Endothelial cell of umbilical vein (primary cell): ENCODE measurements around the gene WSB1. TPM values are rescaled to one million over a fixed set of nuclear protein-coding genes. Genes with fewer than 3 reads are reported as not detected.

Source experiments
- BruUV-seq: library from RNA; stranded (reverse); fragments of 400-500 nt; replicated peaks from 2 replicates; lab custom pipeline; 2021; lab: Mats Ljungman, UMichigan
- CTCF ChIA-PET: fragments of 300-600, 350-600 bp; sonication (Branson Sonifier 250); formaldehyde crosslinking; loops from one replicate; lab custom pipeline; 2021; ENCODE audit warnings: antibody characterized with exemption, inconsistent platforms; lab: Charles Lee
- POLR2A ChIA-PET: fragments of 300-600, 350-600 bp; sonication (Branson Sonifier 250); formaldehyde crosslinking; loops from one replicate; lab custom pipeline; 2021; ENCODE audit warnings: antibody characterized with exemption, inconsistent platforms; lab: Charles Lee
- DNase-seq: peaks from one replicate; pipeline ENCODE4 v3.0.0-alpha.2; 2011; ENCODE audit warnings: low read depth, low spot score
- FAIRE-seq: peaks from 2 replicates; lab custom pipeline; 2011; peaks lifted over from hg19 to GRCh38; lab: Jason Lieb, UNC
- H2AFZ ChIP-seq: 2 replicates; pipeline ENCODE4 v1.6.0; 2012; ENCODE audit warnings: low read depth, low read length, control low read depth, inconsistent platforms
- H3K27ac ChIP-seq: 2 replicates; pipeline ENCODE4 v1.5.1; 2011; ENCODE audit warnings: low read depth, mild to moderate bottlenecking, control low read depth, low read length, moderate library complexity; ENCODE audit not compliant: insufficient read depth
- H3K27me3 ChIP-seq, 2 experiments: 2 replicates each; pipeline versions ENCODE4 v1.6.0 to v1.6.1; 2011; ENCODE audit warnings: low read length in 2 of 2, mixed read lengths in 1 of 2; ENCODE audit not compliant: control insufficient read depth in 2 of 2, insufficient read depth in 2 of 2
- H3K36me3 ChIP-seq, 2 experiments: 2 replicates in 1 of 2; 3 replicates in 1 of 2; pipeline ENCODE4 v1.5.1; 2011; ENCODE audit warnings: low read length in 2 of 2, mild to moderate bottlenecking in 1 of 2, moderate library complexity in 1 of 2; ENCODE audit not compliant: control insufficient read depth in 2 of 2, insufficient read depth in 2 of 2; ENCODE audit errors: extremely low read depth in 1 of 2
- H3K4me1 ChIP-seq: 3 replicates; pipeline ENCODE4 v1.5.1; 2011; ENCODE audit warnings: mild to moderate bottlenecking, low read length; ENCODE audit not compliant: control insufficient read depth, insufficient read depth; ENCODE audit errors: extremely low read depth
- H3K4me2 ChIP-seq: 2 replicates; pipeline ENCODE4 v1.6.1; 2011; ENCODE audit warnings: low read length, control low read depth, mixed read lengths; ENCODE audit not compliant: insufficient read depth
- H3K4me3 ChIP-seq, 3 experiments: fragments of 200-600 bp in 1 of 3; sonication (generic), shearing (Covaris generic) in 1 of 3; replicated peaks in 1 of 3; 2 replicates each; pipeline ENCODE4 v1.5.1; 2011 to 2016; ENCODE audit warnings: control low read depth in 3 of 3, low read length in 3 of 3, mild to moderate bottlenecking in 2 of 3, inconsistent platforms in 1 of 3, low read depth in 1 of 3, moderate library complexity in 1 of 3; ENCODE audit not compliant: insufficient read depth in 1 of 3
- H3K79me2 ChIP-seq: 2 replicates; pipeline ENCODE4 v1.6.0; 2012; ENCODE audit warnings: low read length, inconsistent platforms; ENCODE audit not compliant: control insufficient read depth, insufficient read depth
- H3K9ac ChIP-seq: replicated peaks from 2 replicates; pipeline ENCODE3; 2011; ENCODE audit warnings: low read length, control low read depth; ENCODE audit not compliant: insufficient read depth; ENCODE audit errors: extremely low read depth
- H3K9me1 ChIP-seq: replicated peaks from 3 replicates; pipeline ENCODE4 v1.6.0; 2011; ENCODE audit warnings: mild to moderate bottlenecking, low read length; ENCODE audit not compliant: control insufficient read depth, insufficient read depth; ENCODE audit errors: extremely low read depth
- H3K9me3 ChIP-seq: replicated peaks from 2 replicates; pipeline ENCODE4 v1.5.1; 2012; ENCODE audit warnings: low read length, inconsistent platforms; ENCODE audit not compliant: control insufficient read depth, insufficient read depth
- H4K20me1 ChIP-seq: replicated peaks from 2 replicates; pipeline ENCODE3; 2011; ENCODE audit warnings: mild to moderate bottlenecking, low read length; ENCODE audit not compliant: control insufficient read depth, insufficient read depth; ENCODE audit errors: extremely low read depth
- EZH2 ChIP-seq: IDR thresholded peaks from 2 replicates; pipeline ENCODE4 v1.6.1; 2012; ENCODE audit warnings: borderline replicate concordance, low read depth, mild to moderate bottlenecking, moderate library complexity, low read length, inconsistent platforms; ENCODE audit not compliant: severe bottlenecking
- FOS ChIP-seq: IDR thresholded peaks from 2 replicates; pipeline ENCODE4 v1.6.1; 2011; ENCODE audit warnings: mild to moderate bottlenecking, low read length, moderate library complexity, borderline replicate concordance; ENCODE audit not compliant: insufficient read depth
- GATA2 ChIP-seq: IDR thresholded peaks from 2 replicates; pipeline ENCODE4 v1.7.0; 2011; ENCODE audit warnings: low read depth, mild to moderate bottlenecking, moderate library complexity, mixed read lengths, low read length; ENCODE audit not compliant: insufficient read length, insufficient read depth
- JUN ChIP-seq: IDR thresholded peaks from 2 replicates; pipeline ENCODE4 v1.6.1; 2011; ENCODE audit warnings: borderline replicate concordance, low read depth; ENCODE audit not compliant: insufficient read length, insufficient read depth
- MYC ChIP-seq: IDR thresholded peaks from one replicate; pipeline ENCODE4 v1.6.1; 2011; ENCODE audit warnings: mild to moderate bottlenecking, low read depth, low read length
- POLR2A ChIP-seq: IDR thresholded peaks from 2 replicates; pipeline ENCODE4 v1.6.1; 2012; ENCODE audit warnings: low read depth, mild to moderate bottlenecking, control low read depth, low read length
- POLR2AphosphoS5 ChIP-seq: IDR thresholded peaks from 2 replicates; pipeline ENCODE4 v1.6.1; 2012; ENCODE audit warnings: low read depth, mild to moderate bottlenecking, control low read depth, low read length, moderate library complexity; ENCODE audit not compliant: insufficient read depth
- dilution Hi-C: fragments of 300-500 bp; cut with MboI; formaldehyde crosslinking; loops from one replicate; pipeline ENCODE4 v1.15.0; 2019; ENCODE audit warnings: low sequenced_read_pairs; ENCODE audit not compliant: extremely low pct_ligation_motif_present
- intact Hi-C: fragments of 100-400 bp; cut with micrococcal nuclease; formaldehyde crosslinking; loops from one replicate; pipeline ENCODE4 v1.10.0; 2022
- polyA plus RNA-seq, 4 experiments: library from polyadenylated mRNA; depleted of rRNA in 3 of 4; stranded (reverse) in 3 of 4; unstranded in 1 of 4; fragments of >200 nt; gene quantifications; 2 replicates each; pipeline versions ENCODE4 v1.2.1 to v1.2.3, GENCODE V29; 2011 to 2012; ENCODE audit warnings: missing spikeins in 1 of 4
- total RNA-seq: library from RNA; stranded (reverse); gene quantifications from 2 replicates; pipeline ENCODE4 v1.2.3, GENCODE V29; 2021
- TF ChIP-seq, protein P1 (sequence below): IDR thresholded peaks from 2 replicates; pipeline ENCODE4 v1.6.1; 2011; ENCODE audit not compliant: insufficient read depth, insufficient read length
- TF ChIP-seq, protein P2 (sequence below), 2 donors: IDR thresholded peaks; 1 replicate in 1 of 2; 2 replicates in 1 of 2; pipeline ENCODE4 v1.5.1; 2011; ENCODE audit warnings: low read length in 2 of 2, mild to moderate bottlenecking in 2 of 2, moderate library complexity in 2 of 2, control low read depth in 1 of 2, inconsistent platforms in 1 of 2, low read depth in 1 of 2; ENCODE audit not compliant: insufficient read depth in 1 of 2; ENCODE audit errors: extremely low read depth in 1 of 2

WSB1 gene
- total and polyA plus RNA-seq, 2 donors (not counting 3 experiments of a cell fraction or from before 2014, with no cell fraction given) = 471 to 736 TPM

DNA sequence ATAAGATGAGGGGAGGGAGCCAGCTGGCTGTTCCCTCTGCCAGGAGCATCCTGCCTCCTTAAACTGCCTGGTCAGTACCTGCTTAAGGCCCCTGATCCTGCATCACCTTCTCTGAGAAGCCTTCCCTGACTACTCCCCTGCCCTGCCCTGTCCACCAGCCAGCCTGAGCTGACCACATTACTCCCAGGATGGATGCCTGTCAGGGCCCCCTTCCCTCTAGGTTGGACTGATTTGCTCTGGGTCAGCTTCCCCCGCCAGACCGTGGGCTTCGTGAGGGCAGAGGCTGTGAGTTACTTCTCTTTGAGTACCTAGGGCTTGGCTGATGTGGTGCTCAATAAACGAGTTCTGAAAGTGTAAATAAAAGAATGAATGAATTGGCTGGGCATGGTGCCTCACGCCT, 63.3 kb downstream of the WSB1 start:
- peaks cover 25% of the 10 kb centered on the region for H3K4me1 ChIP-seq
- H3K27me3 ChIP-seq = no peaks in the 10 kb centered on the region
- no peaks in the 10 kb centered on the region for H4K20me1 ChIP-seq
- dilution Hi-C loops = no loop called here
- intact Hi-C loops = no loop called here
- no peak overlapping the region for H2AFZ ChIP-seq
- H3K36me3 ChIP-seq = no peaks in the 10 kb centered on the region
- no peaks in the 10 kb centered on the region for H3K79me2 ChIP-seq
- no peaks in the 10 kb centered on the region for H3K9me3 ChIP-seq
- CTCF ChIA-PET = interaction anchor here (1.5 kb wide), 1 partner anchor 27 kb away, joined by 3 read pairs; no protein-coding TSS in a partner anchor
- FAIRE-seq = no peak
- POLR2A ChIA-PET = no interaction called here
- no peak overlapping the region for H3K27ac ChIP-seq
- H3K9ac ChIP-seq = no peak overlapping the region
- BruUV-seq = no TSS peak
- DNase-seq = no peak
- no peak overlapping the region for H3K4me2 ChIP-seq
- TF ChIP-seq EZH2 (no peak), POLR2AphosphoS5 (no peak), MYC (no peak)
- H3K4me3 ChIP-seq = no peak overlapping the region
- H3K9me1 ChIP-seq = no peaks in the 10 kb centered on the region

DNA sequence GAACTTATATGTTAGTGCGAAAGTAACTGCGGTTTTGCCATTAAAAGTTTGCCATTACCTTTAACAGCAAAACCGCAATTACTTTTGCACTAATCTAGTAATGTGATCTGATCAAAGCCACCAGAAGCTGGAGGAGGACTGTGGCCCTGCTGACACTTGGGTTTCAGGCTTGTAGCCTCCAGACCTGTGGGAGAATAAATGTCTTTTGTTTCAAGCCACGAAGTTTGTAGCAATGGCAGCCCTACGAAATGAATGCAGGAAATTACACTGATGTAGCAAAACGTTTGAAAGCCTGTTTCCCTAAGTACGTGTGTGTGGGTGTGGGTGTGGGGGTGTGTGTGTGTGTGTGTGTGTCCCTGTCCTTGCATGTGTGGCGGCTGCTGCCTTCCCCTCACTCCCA, 66.6 kb downstream of the WSB1 start:
- H3K4me2 ChIP-seq = no peak overlapping the region
- dilution Hi-C loops (no loop called here), intact Hi-C loops (no loop called here)
- no peaks in the 10 kb centered on the region for H3K9me3 ChIP-seq
- no peak overlapping the region for H3K4me3 ChIP-seq
- peak overlapping the region; percentile 10 for H2AFZ ChIP-seq
- H3K36me3 ChIP-seq = no peaks in the 10 kb centered on the region
- H4K20me1 ChIP-seq = no peaks in the 10 kb centered on the region
- CTCF ChIA-PET = interaction anchor here (0.8 to 1.2 kb wide), 2 partner anchors 208 to 238 kb away, joined by 3 read pairs; no protein-coding TSS in a partner anchor
- H3K4me1 ChIP-seq = peaks cover 1% of the 10 kb centered on the region
- no peak overlapping the region for H3K9ac ChIP-seq
- TF ChIP-seq JUN (no peak), EZH2 (no peak), POLR2AphosphoS5 (no peak), POLR2A (no peak), FOS (no peak), GATA2 (no peak), MYC (no peak)
- TF ChIP-seq, protein P1, sequence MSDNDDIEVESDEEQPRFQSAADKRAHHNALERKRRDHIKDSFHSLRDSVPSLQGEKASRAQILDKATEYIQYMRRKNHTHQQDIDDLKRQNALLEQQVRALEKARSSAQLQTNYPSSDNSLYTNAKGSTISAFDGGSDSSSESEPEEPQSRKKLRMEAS = no peak
- TF ChIP-seq, protein P2, sequence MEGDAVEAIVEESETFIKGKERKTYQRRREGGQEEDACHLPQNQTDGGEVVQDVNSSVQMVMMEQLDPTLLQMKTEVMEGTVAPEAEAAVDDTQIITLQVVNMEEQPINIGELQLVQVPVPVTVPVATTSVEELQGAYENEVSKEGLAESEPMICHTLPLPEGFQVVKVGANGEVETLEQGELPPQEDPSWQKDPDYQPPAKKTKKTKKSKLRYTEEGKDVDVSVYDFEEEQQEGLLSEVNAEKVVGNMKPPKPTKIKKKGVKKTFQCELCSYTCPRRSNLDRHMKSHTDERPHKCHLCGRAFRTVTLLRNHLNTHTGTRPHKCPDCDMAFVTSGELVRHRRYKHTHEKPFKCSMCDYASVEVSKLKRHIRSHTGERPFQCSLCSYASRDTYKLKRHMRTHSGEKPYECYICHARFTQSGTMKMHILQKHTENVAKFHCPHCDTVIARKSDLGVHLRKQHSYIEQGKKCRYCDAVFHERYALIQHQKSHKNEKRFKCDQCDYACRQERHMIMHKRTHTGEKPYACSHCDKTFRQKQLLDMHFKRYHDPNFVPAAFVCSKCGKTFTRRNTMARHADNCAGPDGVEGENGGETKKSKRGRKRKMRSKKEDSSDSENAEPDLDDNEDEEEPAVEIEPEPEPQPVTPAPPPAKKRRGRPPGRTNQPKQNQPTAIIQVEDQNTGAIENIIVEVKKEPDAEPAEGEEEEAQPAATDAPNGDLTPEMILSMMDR (IDR thresholded peaks at IDR 0.05; ENCODE audit: extremely low read depth in 1 of 2, insufficient read depth in 1 of 2, low read depth in 1 of 2, low read length in 2 of 2) = no peak
- no peaks in the 10 kb centered on the region for H3K79me2 ChIP-seq
- no peak for FAIRE-seq
- H3K27ac ChIP-seq = no peak overlapping the region
- DNase-seq = no peak
- BruUV-seq = no TSS peak
- H3K9me1 ChIP-seq = no peaks in the 10 kb centered on the region
- POLR2A ChIA-PET = no interaction called here
- H3K27me3 ChIP-seq = no peaks in the 10 kb centered on the region
